ENCODE data around the gene STK16.
A peak's percentile ranks its signal among the peaks of the same experiment; 100 is the strongest.
"Not testable (repeated sequence)": the region's sequence is repeated elsewhere in the genome, so short reads cannot be mapped to it uniquely, and the experiment has no call there.

Gene STK16

DNA sequence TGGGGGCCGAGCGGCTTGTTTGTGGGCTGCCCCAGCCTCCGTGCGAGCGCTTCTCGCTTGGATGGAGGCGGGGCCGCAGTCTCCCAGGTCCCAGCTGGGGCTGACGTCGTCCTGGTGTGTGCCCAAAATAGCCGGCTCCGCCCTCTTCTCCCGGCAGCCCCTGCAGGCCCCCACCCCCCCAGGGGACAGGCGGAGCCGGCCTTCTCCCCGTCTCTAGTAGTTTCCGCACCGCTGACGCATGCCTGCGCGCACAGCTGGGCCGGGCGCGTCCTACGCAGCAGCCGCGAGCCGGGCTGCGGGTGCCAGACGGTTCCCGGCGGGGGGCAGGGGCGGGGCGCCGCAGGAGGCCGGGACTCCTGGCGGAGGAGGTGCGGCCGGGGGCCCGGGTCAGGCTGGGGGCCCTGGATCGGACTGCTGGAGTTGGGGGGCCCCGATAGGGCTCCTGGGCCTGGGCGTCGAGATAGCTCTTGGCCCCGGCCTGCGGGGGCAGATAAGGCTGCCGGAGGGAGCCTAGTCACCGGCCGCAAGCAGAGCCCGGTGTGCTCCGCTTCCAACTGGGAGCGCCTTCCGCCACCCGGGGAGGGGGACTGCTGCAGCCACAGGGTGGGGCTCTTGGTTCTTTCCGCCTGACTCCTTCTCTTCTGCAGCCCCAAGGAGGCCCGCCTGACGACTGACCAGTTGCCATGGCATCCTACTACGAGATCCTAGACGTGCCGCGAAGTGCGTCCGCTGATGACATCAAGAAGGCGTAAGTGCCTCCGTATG lies 34.1 kb downstream of the STK16 start, which contains the start of gene DNAJB2:
TSS of gene DNAJB2 (plus strand) at position 216 of the 765 bp plus-strand sequence. CDS start at position 684, 468 bp downstream.
- Histone ChIP-seq H3K9me3 (ENCODE audit: control insufficient read depth, low read depth, low read length) (no peaks in the 10 kb centered on the region), H3K9ac (ENCODE audit: low read length) (peak within 1 kb of the TSS; percentile 48), H3K4me3 (ENCODE audit: low read length) (peak within 1 kb of the TSS; percentile 57), H3K27ac (ENCODE audit: low read length) (no peak within 1 kb of the TSS), H3K36me3 (ENCODE audit: control insufficient read depth, low read depth, low read length) (no peaks in the 10 kb centered on the region), H3K27me3 (ENCODE audit: control insufficient read depth, insufficient read depth, low read length) (no peaks in the 10 kb centered on the region), H3K4me1 (ENCODE audit: control insufficient read depth, low read depth, low read length) (peaks cover 27% of the 10 kb centered on the region)

DNA sequence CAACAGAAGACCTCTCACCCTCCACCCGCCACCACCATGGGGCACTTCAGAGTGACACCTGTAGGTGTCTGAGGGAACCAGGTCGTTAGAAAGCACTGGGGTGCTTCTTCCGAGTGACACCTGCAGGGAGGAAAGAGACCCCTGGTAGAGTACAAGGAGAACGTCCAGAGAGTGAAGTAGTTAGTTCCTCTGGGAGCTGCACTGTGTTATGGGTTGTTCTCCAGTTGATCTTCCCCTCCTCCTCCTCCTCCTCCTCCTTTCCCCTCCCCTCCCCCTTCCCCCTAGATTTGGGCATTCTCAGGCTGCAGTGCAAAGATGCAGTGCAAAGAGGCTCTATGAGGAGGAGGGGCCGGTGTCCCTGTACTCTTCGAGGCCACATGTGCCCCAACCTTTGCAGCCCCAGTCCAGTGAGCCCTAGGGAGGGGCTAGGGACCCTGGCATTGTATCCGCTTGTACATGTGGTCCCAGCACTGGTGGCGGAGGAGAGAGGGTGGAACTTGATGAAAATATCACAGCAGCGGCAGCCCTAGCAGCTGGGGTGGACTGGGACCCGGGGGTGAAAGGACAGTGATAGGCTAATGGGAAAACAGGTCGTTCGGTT lies 34.7 kb downstream of the STK16 start:
- no peak overlapping the region for H3K27ac ChIP-seq (ENCODE audit: low read length)
- no peaks in the 10 kb centered on the region for H3K9me3 ChIP-seq (ENCODE audit: control insufficient read depth, low read depth, low read length)
- H3K9ac ChIP-seq (ENCODE audit: low read length), result peak overlapping the region; percentile 48
- peak overlapping the region; percentile 57 for H3K4me3 ChIP-seq (ENCODE audit: low read length)
- no peaks in the 10 kb centered on the region for H3K36me3 ChIP-seq (ENCODE audit: control insufficient read depth, low read depth, low read length)
- H3K4me1 ChIP-seq (ENCODE audit: control insufficient read depth, low read depth, low read length), result peaks cover 21% of the 10 kb centered on the region
- no peaks in the 10 kb centered on the region for H3K27me3 ChIP-seq (ENCODE audit: control insufficient read depth, insufficient read depth, low read length)

DNA sequence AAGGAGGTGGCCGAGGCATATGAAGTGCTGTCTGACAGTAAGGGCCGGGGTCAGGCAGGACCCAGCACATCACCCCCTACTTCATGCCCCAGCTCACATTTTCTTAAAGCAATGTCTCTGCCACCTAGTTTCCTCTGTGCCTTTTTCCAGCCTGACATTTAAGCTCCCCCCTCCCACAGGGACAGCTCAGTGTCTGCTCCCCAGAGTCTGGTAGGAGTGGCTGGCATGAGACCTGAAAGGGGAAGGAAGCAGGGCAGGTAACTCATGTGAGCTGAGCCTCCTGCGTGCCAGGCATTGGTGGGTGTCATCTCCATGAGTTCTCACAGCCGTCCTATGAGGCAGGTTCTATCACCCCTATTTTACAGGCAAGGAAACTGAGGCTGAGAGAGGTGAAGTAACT lies 35.4 kb downstream of the STK16 start:
- Histone ChIP-seq H3K27me3 (ENCODE audit: control insufficient read depth, insufficient read depth, low read length) (no peaks in the 10 kb centered on the region), H3K27ac (ENCODE audit: low read length) (no peak overlapping the region), H3K4me1 (ENCODE audit: control insufficient read depth, low read depth, low read length) (peaks cover 21% of the 10 kb centered on the region), H3K4me3 (ENCODE audit: low read length) (no peak overlapping the region), H3K36me3 (ENCODE audit: control insufficient read depth, low read depth, low read length) (no peaks in the 10 kb centered on the region), H3K9me3 (ENCODE audit: control insufficient read depth, low read depth, low read length) (no peaks in the 10 kb centered on the region), H3K9ac (ENCODE audit: low read length) (no peak overlapping the region)

DNA sequence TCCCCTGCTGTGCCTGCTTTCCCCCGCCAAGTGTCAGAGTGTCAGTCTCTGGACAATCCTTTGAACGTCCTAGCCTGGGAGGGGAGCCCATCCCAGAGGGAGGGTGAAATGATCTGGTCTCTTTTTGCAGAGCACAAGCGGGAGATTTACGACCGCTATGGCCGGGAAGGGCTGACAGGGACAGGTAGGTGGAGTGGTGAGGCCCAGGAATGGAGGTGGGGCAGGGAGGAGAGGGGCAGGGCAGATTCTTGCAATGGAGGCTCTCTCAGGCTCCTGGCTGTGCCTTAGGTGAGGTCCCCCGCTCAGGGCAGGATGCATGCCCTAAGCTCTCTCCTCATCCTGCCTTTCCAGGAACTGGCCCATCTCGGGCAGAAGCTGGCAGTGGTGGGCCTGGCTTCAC lies 36.3 kb downstream of the STK16 start:
- Histone ChIP-seq H3K4me3 (ENCODE audit: low read length) (no peak overlapping the region), H3K27ac (ENCODE audit: low read length) (no peak overlapping the region), H3K9ac (ENCODE audit: low read length) (no peak overlapping the region), H3K9me3 (ENCODE audit: control insufficient read depth, low read depth, low read length) (no peaks in the 10 kb centered on the region), H3K4me1 (ENCODE audit: control insufficient read depth, low read depth, low read length) (peaks cover 21% of the 10 kb centered on the region), H3K36me3 (ENCODE audit: control insufficient read depth, low read depth, low read length) (no peaks in the 10 kb centered on the region), H3K27me3 (ENCODE audit: control insufficient read depth, insufficient read depth, low read length) (no peaks in the 10 kb centered on the region)

DNA sequence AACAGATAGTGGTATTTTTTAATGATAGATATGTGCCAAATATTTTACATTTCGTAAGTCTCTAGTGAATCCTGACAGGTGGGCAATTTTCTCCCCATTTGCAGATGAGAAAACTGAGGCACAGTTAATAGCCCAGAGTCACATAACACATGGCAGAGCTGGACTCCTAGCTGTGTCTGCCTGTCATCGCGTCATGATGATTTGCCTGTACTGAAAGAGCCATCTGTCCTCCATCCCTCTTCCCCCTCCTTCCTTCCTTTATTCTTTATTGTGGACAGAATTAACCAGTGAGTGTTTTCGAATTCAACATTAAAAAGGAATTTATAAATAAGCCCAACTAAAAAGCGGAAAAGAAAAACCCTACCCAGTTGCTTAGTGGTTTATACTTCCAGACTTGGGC lies 37.1 kb downstream of the STK16 start:
- Histone ChIP-seq H3K36me3 (ENCODE audit: control insufficient read depth, low read depth, low read length) (no peaks in the 10 kb centered on the region), H3K4me3 (ENCODE audit: low read length) (no peak overlapping the region), H3K9ac (ENCODE audit: low read length) (no peak overlapping the region), H3K4me1 (ENCODE audit: control insufficient read depth, low read depth, low read length) (peaks cover 19% of the 10 kb centered on the region), H3K27me3 (ENCODE audit: control insufficient read depth, insufficient read depth, low read length) (no peaks in the 10 kb centered on the region), H3K9me3 (ENCODE audit: control insufficient read depth, low read depth, low read length) (no peaks in the 10 kb centered on the region), H3K27ac (ENCODE audit: low read length) (no peak overlapping the region)

DNA sequence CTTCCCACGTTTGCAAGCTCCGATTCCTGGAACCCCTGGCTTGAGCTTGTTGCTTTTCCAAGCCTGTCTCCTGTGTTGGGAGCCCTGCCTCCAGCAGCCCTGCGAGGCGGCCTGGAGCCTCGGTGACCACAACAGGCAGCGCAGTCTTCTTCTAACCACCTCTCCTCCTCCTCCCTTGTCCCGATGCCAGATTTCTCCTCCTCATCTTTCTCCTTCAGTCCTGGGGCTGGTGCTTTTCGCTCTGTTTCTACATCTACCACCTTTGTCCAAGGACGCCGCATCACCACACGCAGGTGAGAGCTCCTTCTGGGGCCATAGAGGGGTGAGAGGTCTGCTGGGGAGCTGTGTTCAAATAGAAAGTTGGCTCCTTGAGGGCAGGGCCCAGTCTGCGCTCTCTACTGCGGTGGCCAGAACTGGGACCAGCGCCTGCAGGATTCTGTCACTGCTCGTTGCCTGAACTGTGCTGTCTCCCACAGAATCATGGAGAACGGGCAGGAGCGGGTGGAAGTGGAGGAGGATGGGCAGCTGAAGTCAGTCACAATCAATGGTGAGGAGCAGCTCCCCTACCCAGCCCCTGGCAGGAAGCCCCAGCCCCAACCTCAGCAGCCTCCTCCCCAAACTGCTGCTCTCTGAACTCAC lies 37.8 kb downstream of the STK16 start:
- Histone ChIP-seq H3K9me3 (ENCODE audit: control insufficient read depth, low read depth, low read length) (no peaks in the 10 kb centered on the region), H3K4me3 (ENCODE audit: low read length) (no peak overlapping the region), H3K27ac (ENCODE audit: low read length) (no peak overlapping the region), H3K27me3 (ENCODE audit: control insufficient read depth, insufficient read depth, low read length) (no peaks in the 10 kb centered on the region), H3K9ac (ENCODE audit: low read length) (no peak overlapping the region), H3K4me1 (ENCODE audit: control insufficient read depth, low read depth, low read length) (peaks cover 14% of the 10 kb centered on the region), H3K36me3 (ENCODE audit: control insufficient read depth, low read depth, low read length) (no peaks in the 10 kb centered on the region)

DNA sequence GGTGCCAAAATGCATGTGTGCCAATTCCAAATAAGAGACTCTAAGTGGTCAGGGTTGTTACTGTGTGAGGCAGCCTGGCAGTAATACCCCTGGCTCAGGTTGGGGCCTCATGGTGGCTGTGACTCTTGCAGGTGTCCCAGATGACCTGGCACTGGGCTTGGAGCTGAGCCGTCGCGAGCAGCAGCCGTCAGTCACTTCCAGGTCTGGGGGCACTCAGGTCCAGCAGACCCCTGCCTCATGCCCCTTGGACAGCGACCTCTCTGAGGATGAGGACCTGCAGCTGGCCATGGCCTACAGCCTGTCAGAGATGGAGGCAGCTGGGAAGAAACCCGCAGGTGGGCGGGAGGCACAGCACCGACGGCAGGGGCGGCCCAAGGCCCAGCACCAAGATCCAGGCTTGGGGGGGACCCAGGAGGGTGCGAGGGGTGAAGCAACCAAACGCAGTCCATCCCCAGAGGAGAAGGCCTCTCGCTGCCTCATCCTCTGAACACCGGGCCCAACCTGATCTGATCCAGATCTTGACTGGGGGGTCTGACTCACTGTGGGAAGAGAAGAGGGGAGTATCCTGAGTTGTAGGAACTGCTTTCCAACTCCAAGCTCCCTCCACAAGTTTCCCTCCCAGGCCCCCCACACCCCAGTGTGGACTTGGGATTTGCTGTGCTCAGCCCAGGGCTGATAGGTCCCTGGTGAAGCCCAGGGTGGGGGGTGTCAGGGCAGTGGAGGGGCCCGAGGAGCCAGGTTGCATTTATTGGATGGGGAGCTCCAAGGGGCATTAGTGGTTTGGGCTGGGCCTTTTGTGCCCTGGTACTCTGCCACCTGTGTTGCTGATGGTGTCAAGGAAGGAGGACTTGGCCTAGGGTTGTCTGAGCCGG lies 39.5 kb downstream of the STK16 start:
- H3K27me3 ChIP-seq (ENCODE audit: control insufficient read depth, insufficient read depth, low read length), result no peaks in the 10 kb centered on the region
- no peak overlapping the region for H3K27ac ChIP-seq (ENCODE audit: low read length)
- H3K9ac ChIP-seq (ENCODE audit: low read length), result no peak overlapping the region
- no peak overlapping the region for H3K4me3 ChIP-seq (ENCODE audit: low read length)
- H3K4me1 ChIP-seq (ENCODE audit: control insufficient read depth, low read depth, low read length), result peaks cover 6% of the 10 kb centered on the region
- no peaks in the 10 kb centered on the region for H3K36me3 ChIP-seq (ENCODE audit: control insufficient read depth, low read depth, low read length)
- no peaks in the 10 kb centered on the region for H3K9me3 ChIP-seq (ENCODE audit: control insufficient read depth, low read depth, low read length)

DNA sequence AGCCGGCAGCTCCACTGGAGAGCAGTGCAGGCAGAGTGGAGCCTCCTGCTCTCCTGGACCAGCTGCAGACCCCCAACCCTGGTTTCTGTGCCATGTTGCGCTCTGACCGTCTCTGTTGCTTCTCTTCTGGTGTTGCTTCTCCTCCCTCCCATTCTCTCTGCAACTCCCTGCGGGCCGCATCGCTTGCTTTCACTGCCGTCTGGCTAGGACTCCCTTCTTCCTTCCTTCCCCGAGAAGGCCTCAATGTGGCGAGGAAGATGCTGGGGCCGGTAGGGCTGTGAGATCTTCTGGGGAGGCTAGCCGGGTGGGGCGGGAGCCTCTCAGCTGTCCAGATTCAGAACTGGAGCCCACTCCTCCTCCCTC lies 40.1 kb downstream of the STK16 start:
- no peaks in the 10 kb centered on the region for H3K36me3 ChIP-seq (ENCODE audit: control insufficient read depth, low read depth, low read length)

DNA sequence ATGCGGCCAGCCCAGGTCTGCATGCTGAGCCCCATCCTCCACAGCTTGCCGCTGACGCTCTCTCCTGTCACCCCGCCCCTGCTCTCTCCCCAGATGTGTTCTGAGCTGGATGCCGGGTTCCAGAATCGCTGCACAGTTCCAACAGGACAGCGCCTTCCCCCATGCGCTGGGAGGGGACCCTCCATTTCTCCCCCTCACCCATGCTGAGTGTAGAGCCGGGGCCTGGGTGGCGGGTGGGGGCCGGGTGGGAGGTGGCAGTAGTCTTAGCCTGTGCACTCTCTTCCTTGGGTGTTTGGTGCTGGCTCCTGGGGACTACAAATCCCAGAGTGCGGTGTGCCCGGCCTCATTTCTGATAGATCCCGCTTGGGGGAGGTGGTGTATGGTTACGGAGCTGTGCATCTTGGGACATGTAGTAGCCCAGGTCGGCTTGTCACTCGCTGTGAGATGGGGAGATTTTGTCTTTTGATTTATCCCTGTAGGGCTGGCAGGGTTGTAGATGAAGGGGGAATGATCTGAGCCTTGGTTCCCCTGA lies 40.7 kb downstream of the STK16 start:
- no peaks in the 10 kb centered on the region for H3K9me3 ChIP-seq (ENCODE audit: control insufficient read depth, low read depth, low read length)
- no peak overlapping the region for H3K9ac ChIP-seq (ENCODE audit: low read length)
- H3K4me1 ChIP-seq (ENCODE audit: control insufficient read depth, low read depth, low read length), result no peaks in the 10 kb centered on the region
- H3K27me3 ChIP-seq (ENCODE audit: control insufficient read depth, insufficient read depth, low read length), result no peaks in the 10 kb centered on the region
- H3K27ac ChIP-seq (ENCODE audit: low read length), result no peak overlapping the region
- H3K4me3 ChIP-seq (ENCODE audit: low read length), result no peak overlapping the region
- H3K36me3 ChIP-seq (ENCODE audit: control insufficient read depth, low read depth, low read length), result no peaks in the 10 kb centered on the region

More for the DNA sequence above, 40.1 kb downstream of the STK16 start:
- no peaks in the 10 kb centered on the region for H3K27me3 ChIP-seq (ENCODE audit: control insufficient read depth, insufficient read depth, low read length)
- H3K4me3 ChIP-seq (ENCODE audit: low read length), result no peak overlapping the region
- H3K27ac ChIP-seq (ENCODE audit: low read length), result no peak overlapping the region
- no peaks in the 10 kb centered on the region for H3K9me3 ChIP-seq (ENCODE audit: control insufficient read depth, low read depth, low read length)
- H3K9ac ChIP-seq (ENCODE audit: low read length), result no peak overlapping the region
- no peaks in the 10 kb centered on the region for H3K4me1 ChIP-seq (ENCODE audit: control insufficient read depth, low read depth, low read length)

DNA sequence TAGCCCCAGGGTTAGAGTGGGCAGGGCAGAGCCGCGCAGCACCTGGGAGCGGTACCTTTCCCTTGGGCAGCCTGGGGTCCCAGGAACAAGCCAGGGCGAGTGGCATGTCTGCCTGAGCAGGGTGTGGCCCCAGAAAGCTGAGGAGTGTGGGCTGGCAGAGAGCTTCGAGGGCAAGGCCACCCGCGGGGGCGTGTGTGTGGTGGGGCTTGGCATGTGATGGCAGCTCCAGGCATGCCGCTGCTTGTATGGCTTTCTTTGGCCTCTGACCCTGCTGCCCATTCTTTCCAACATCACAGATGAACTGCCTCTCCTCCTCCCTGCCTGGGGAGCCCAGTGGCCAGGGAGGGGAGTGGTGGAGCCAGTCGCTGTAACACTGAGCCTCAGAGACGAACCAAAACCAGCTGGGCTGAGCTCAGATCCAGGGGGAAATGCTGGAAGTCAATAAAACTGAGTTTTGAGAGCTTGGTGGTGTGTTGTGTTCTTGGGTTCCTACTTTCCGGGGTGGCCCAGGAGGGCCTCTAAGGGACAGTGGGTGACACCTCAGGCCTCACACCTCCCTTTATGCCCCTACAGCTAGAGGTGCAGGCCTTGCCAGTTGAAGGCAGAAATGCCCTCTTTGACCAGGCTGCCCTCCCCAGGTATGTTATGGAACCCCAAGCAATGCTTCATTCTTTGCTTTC lies 41.3 kb downstream of the STK16 start:
- no peak overlapping the region for H3K9ac ChIP-seq (ENCODE audit: low read length)

DNA sequence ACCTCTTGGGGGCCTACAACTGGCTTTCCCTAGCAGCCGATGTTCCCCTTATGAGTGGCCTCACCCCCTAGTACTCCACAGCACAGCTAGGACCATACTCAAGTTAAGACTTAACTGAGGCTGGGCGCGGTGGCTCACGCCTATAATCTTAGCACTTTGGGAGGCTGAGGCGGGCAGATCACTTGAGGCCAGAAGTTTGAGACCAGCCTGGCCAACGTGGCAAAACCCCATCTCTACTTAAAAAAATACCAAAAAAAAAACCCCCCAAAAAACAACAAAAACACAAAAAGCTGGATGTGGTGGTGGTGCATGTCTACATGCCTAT lies 41.8 kb downstream of the STK16 start:
- not testable (repeated sequence) for H3K4me3 ChIP-seq (ENCODE audit: low read length); H3K4me1 ChIP-seq (ENCODE audit: control insufficient read depth, low read depth, low read length); H3K36me3 ChIP-seq (ENCODE audit: control insufficient read depth, low read depth, low read length)

More for the DNA sequence above, 41.3 kb downstream of the STK16 start:
- H3K36me3 ChIP-seq (ENCODE audit: control insufficient read depth, low read depth, low read length), result no peaks in the 10 kb centered on the region
- no peaks in the 10 kb centered on the region for H3K4me1 ChIP-seq (ENCODE audit: control insufficient read depth, low read depth, low read length)
- H3K27ac ChIP-seq (ENCODE audit: low read length), result no peak overlapping the region
- H3K9me3 ChIP-seq (ENCODE audit: control insufficient read depth, low read depth, low read length), result no peaks in the 10 kb centered on the region
- no peak overlapping the region for H3K4me3 ChIP-seq (ENCODE audit: low read length)
- no peaks in the 10 kb centered on the region for H3K27me3 ChIP-seq (ENCODE audit: control insufficient read depth, insufficient read depth, low read length)

More for the DNA sequence above, 41.8 kb downstream of the STK16 start:
- not testable (repeated sequence) for H3K27ac ChIP-seq (ENCODE audit: low read length); H3K9ac ChIP-seq (ENCODE audit: low read length); H3K9me3 ChIP-seq (ENCODE audit: control insufficient read depth, low read depth, low read length); H3K27me3 ChIP-seq (ENCODE audit: control insufficient read depth, insufficient read depth, low read length)
